Skeletal muscle tissue (tissue), 2 donors: ENCODE data around the gene SBF2. TPM values are rescaled to one million over a fixed set of nuclear protein-coding genes. Genes with fewer than 3 reads are reported as not detected.

ENCODE experiments used
- small RNA-seq: library from RNA; depleted of rRNA; stranded (forward); fragments of <200 nt; gene quantifications from one replicate; pipeline ENCODE3, GENCODE V24; 2014
- total RNA-seq: library from RNA; depleted of rRNA; stranded (reverse); fragments of >200 nt; gene quantifications from one replicate; pipeline ENCODE4 v1.2.3, GENCODE V29; 2014

The SBF2 gene
- total RNA-seq, 1 donor from 2014 or later: 34.4 TPM

Small RNA genes within 50 kb of the gene (small RNA-seq; reads per million reads assigned to genes)
- gene AC080023.2 (not detected), gene RNU7-28P (not detected)

Other genes with a start within 250 kb of the SBF2 start
- gene ADM, start 10.9 kb upstream of the SBF2 start, total RNA-seq: 28.2 TPM
- 3.1 TPM for gene AMPD3, start 161.0 kb upstream of the SBF2 start, total RNA-seq
- 20.4 TPM for gene RNF141, start 247.0 kb upstream of the SBF2 start, total RNA-seq